ENCODE results near the gene CAMTA1. TPM values are rescaled to one million over a fixed set of nuclear protein-coding genes. Genes with fewer than 3 reads are reported as not detected.

Gene CAMTA1
- total RNA-seq, 1 donor from 2014 or later = 77.6 TPM

DNA sequence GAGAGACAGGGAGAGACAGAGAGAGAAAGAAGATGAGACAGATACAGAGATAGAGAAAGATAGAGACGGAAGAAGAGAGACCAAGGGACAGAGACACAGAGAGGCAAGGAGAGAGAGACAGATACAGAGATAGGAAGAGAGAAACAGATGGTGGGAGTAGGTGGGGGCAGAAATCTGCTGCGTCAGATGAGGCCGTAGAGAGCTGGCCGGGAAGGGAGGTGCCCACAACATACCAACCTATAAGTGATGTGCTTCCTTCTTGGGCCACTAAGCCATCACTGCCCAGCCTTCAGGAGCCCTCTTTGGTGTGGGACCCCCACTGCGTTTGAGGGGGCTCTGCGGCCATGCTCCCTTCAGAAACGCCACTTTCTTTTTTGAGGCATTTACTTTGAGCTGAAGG, 678.3 kb downstream of the CAMTA1 start:
- FAIRE-seq (no peak), DNase-seq (ENCODE audit: low read depth) (no peak)
- Histone ChIP-seq H3K27me3 (ENCODE audit: insufficient read depth, low read length) (no peaks in the 10 kb centered on the region), H3K9ac (ENCODE audit: low read length) (no peak overlapping the region), H3K27ac (ENCODE audit: low read depth, low read length) (no peak overlapping the region), H3K4me3 (ENCODE audit: insufficient read depth, low read depth, low read length) (no peak overlapping the region), H3K4me1 (ENCODE audit: insufficient read depth, low read length) (no peaks in the 10 kb centered on the region), H4K20me1 (ENCODE audit: insufficient read depth, low read length) (no peaks in the 10 kb centered on the region), H3K79me2 (ENCODE audit: insufficient read depth, low read length) (no peaks in the 10 kb centered on the region), H3K4me2 (ENCODE audit: low read length) (no peak overlapping the region), H2AFZ (ENCODE audit: low read depth, low read length) (no peak overlapping the region), H3K36me3 (ENCODE audit: insufficient read depth, low read length) (no peaks in the 10 kb centered on the region), H3K9me3 (ENCODE audit: insufficient read depth, low read depth, low read length) (no peaks in the 10 kb centered on the region)
- no peak overlapping the region for H3K4me3 Mint-ChIP-seq (ENCODE audit: unreplicated experiment)
- H3K9me3 Mint-ChIP-seq (ENCODE audit: unreplicated experiment) = peaks cover 5% of the 10 kb centered on the region
- no peaks in the 10 kb centered on the region for H3K36me3 Mint-ChIP-seq (ENCODE audit: low read depth, unreplicated experiment)
- H3K27me3 Mint-ChIP-seq (ENCODE audit: low read depth, unreplicated experiment) = peaks cover 36% of the 10 kb centered on the region
- no peaks in the 10 kb centered on the region for H3K4me1 Mint-ChIP-seq (ENCODE audit: low read depth, unreplicated experiment)
- no peak for TF ChIP-seq CTCF (IDR thresholded peaks at IDR 0.05; ENCODE audit: insufficient read depth, low read depth, low read length)
- TF ChIP-seq EZH2 (IDR thresholded peaks at IDR 0.05; ENCODE audit: insufficient read depth, low read length) = no peak
- H3K27ac Mint-ChIP-seq (ENCODE audit: unreplicated experiment) = no peak overlapping the region

- FAIRE-seq = no peak
- Histone ChIP-seq H3K4me3 (ENCODE audit: insufficient read depth, low read depth, low read length) (no peak overlapping the region), H3K4me1 (ENCODE audit: insufficient read depth, low read length) (peaks cover 8% of the 10 kb centered on the region), H2AFZ (ENCODE audit: low read depth, low read length) (no peak overlapping the region), H3K27me3 (ENCODE audit: insufficient read depth, low read length) (no peaks in the 10 kb centered on the region), H3K9ac (ENCODE audit: low read length) (no peak overlapping the region), H3K36me3 (ENCODE audit: insufficient read depth, low read length) (no peaks in the 10 kb centered on the region), H3K79me2 (ENCODE audit: insufficient read depth, low read length) (no peaks in the 10 kb centered on the region), H3K4me2 (ENCODE audit: low read length) (no peak overlapping the region), H3K9me3 (ENCODE audit: insufficient read depth, low read depth, low read length) (no peaks in the 10 kb centered on the region), H4K20me1 (ENCODE audit: insufficient read depth, low read length) (no peaks in the 10 kb centered on the region), H3K27ac (ENCODE audit: low read depth, low read length) (no peak overlapping the region)
- no peak for DNase-seq (ENCODE audit: low read depth)
- TF ChIP-seq CTCF (IDR thresholded peaks at IDR 0.05; ENCODE audit: insufficient read depth, low read depth, low read length) (no peak), EZH2 (IDR thresholded peaks at IDR 0.05; ENCODE audit: insufficient read depth, low read length) (no peak)
- Mint-ChIP-seq H3K36me3 (ENCODE audit: low read depth, unreplicated experiment) (no peaks in the 10 kb centered on the region), H3K4me3 (ENCODE audit: unreplicated experiment) (no peak overlapping the region), H3K4me1 (ENCODE audit: low read depth, unreplicated experiment) (peaks cover 3% of the 10 kb centered on the region), H3K27me3 (ENCODE audit: low read depth, unreplicated experiment) (peaks cover 26% of the 10 kb centered on the region), H3K9me3 (ENCODE audit: unreplicated experiment) (peaks cover 5% of the 10 kb centered on the region), H3K27ac (ENCODE audit: unreplicated experiment) (no peak overlapping the region)
Observed at GRCh38 chr1:7464736-7465135, 679.5 kb downstream of the CAMTA1 start.

DNA sequence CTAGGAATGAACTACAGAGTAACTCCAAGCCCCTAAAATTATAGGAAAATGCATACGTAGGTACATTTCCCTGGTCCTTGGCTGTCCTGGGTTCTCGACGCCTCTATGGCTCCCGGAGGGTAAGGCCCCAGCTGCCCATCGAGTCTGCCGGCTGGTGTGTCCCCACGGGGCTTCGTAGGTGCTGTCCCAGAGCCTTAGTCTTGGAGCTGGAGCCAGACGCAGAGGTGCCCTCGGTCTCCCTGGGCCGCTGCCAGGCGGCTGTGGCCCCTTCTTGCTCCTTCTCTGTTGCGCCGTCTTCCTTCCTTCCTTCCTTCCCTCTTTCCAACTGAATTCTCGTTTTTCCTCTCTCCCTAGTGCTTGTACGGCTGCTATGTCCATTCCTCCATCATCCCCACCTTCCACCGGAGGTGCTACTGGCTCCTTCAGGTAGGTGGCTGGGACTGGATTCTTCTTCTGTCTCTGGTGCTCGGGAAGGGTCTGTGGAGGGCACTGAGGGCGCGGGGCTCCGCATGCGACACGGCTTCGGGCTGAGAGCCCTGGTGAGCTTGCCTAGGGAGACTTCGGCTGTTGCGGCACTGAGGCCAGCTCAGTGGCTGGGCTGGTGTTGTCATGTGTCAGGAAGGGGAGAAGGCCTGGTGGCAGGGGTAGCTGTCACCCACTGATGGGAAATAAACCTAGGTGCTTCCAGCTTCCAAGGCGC, 682.4 kb downstream of the CAMTA1 start:
- H3K27ac Mint-ChIP-seq (ENCODE audit: unreplicated experiment) = no peak overlapping the region
- no peaks in the 10 kb centered on the region for H3K36me3 Mint-ChIP-seq (ENCODE audit: low read depth, unreplicated experiment)
- H3K27me3 Mint-ChIP-seq (ENCODE audit: low read depth, unreplicated experiment) = peaks cover 9% of the 10 kb centered on the region
- Histone ChIP-seq H3K79me2 (ENCODE audit: insufficient read depth, low read length) (no peaks in the 10 kb centered on the region), H3K9ac (ENCODE audit: low read length) (no peak overlapping the region), H3K27me3 (ENCODE audit: insufficient read depth, low read length) (no peaks in the 10 kb centered on the region), H3K4me3 (ENCODE audit: insufficient read depth, low read depth, low read length) (no peak overlapping the region), H3K36me3 (ENCODE audit: insufficient read depth, low read length) (no peaks in the 10 kb centered on the region), H3K9me3 (ENCODE audit: insufficient read depth, low read depth, low read length) (no peaks in the 10 kb centered on the region), H4K20me1 (ENCODE audit: insufficient read depth, low read length) (no peaks in the 10 kb centered on the region), H3K27ac (ENCODE audit: low read depth, low read length) (no peak overlapping the region), H3K4me1 (ENCODE audit: insufficient read depth, low read length) (peaks cover 35% of the 10 kb centered on the region), H2AFZ (ENCODE audit: low read depth, low read length) (no peak overlapping the region), H3K4me2 (ENCODE audit: low read length) (no peak overlapping the region)
- peaks cover 18% of the 10 kb centered on the region for H3K4me1 Mint-ChIP-seq (ENCODE audit: low read depth, unreplicated experiment)
- H3K4me3 Mint-ChIP-seq (ENCODE audit: unreplicated experiment) = no peak overlapping the region
- peaks cover 5% of the 10 kb centered on the region for H3K9me3 Mint-ChIP-seq (ENCODE audit: unreplicated experiment)
- FAIRE-seq = no peak
- no peak for TF ChIP-seq EZH2 (IDR thresholded peaks at IDR 0.05; ENCODE audit: insufficient read depth, low read length)
- TF ChIP-seq CTCF (IDR thresholded peaks at IDR 0.05; ENCODE audit: insufficient read depth, low read depth, low read length) = no peak
- no peak for DNase-seq (ENCODE audit: low read depth)

Measured in astrocyte (in vitro differentiated cells and primary cell).